ENCODE measurements around the gene TMEM150A. TPM values are rescaled to one million over a fixed set of nuclear protein-coding genes. Genes with fewer than 3 reads are reported as not detected.
A peak's percentile ranks its signal among the peaks of the same experiment; 100 is the strongest.

TMEM150A gene
- total and polyA plus RNA-seq, 2 of the 13 experiments (the other 11 are each of a cell fraction or from before 2014, with no cell fraction given), result 30.1 to 70.4 TPM

GRCh38 chr2:85584354-85584856 lies 18.1 kb downstream of the TMEM150A start, which contains the start of gene VAMP5 (continued):
- no peak for TF ChIP-seq CSRNP2 (CRISPR knock-in tag; conservative IDR thresholded peaks at IDR 0.05; ENCODE audit: low read depth)
- TF ChIP-seq DMTF1 (CRISPR knock-in tag; IDR thresholded peaks at IDR 0.05), result no peak
- peak; percentile 95 for TF ChIP-seq AKAP8 (CRISPR knock-in tag; IDR thresholded peaks at IDR 0.05)
- peak; percentile 89 for TF ChIP-seq MXD3 (CRISPR knock-in tag; IDR thresholded peaks at IDR 0.05)
- TF ChIP-seq ZNF180 (CRISPR knock-in tag; IDR thresholded peaks at IDR 0.05; ENCODE audit: borderline replicate concordance, low read depth), result no peak
- TF ChIP-seq MATR3 (CRISPR knock-in tag; IDR thresholded peaks at IDR 0.05), result no peak
- TF ChIP-seq HIC2 (CRISPR knock-in tag; IDR thresholded peaks at IDR 0.05; ENCODE audit: low read depth), result no peak; the same call in 1 of the 2 replicates
- no peak for TF ChIP-seq SNRNP70 (IDR thresholded peaks at IDR 0.05; ENCODE audit: low read depth, low read length)
- peak; percentile 92; the same call in 1 of the 2 replicates for TF ChIP-seq ZNF800 (CRISPR knock-in tag; IDR thresholded peaks at IDR 0.05)
- no peak for TF ChIP-seq MYNN (CRISPR knock-in tag; IDR thresholded peaks at IDR 0.05; ENCODE audit: low read depth)
- no peak for TF ChIP-seq ZFP82 (CRISPR knock-in tag; IDR thresholded peaks at IDR 0.05; ENCODE audit: borderline replicate concordance)
- no peak for TF ChIP-seq ZNF567 (CRISPR knock-in tag; IDR thresholded peaks at IDR 0.05; ENCODE audit: borderline replicate concordance)
- TF ChIP-seq CAMTA2 (CRISPR knock-in tag; IDR thresholded peaks at IDR 0.05; ENCODE audit: borderline replicate concordance), result peak; percentile 97
- TF ChIP-seq ZNF746 (CRISPR knock-in tag; IDR thresholded peaks at IDR 0.05), result peak; percentile 100
- TF ChIP-seq ZFY (CRISPR knock-in tag; IDR thresholded peaks at IDR 0.05), result peak; percentile 93
- no peak for TF ChIP-seq ZNF530 (CRISPR knock-in tag; IDR thresholded peaks at IDR 0.05; ENCODE audit: low read depth)
- TF ChIP-seq ZNF317 (CRISPR knock-in tag; IDR thresholded peaks at IDR 0.05), result peak; percentile 50; the same call in 1 of the 2 replicates
- TF ChIP-seq ISX (CRISPR knock-in tag; conservative IDR thresholded peaks at IDR 0.05), result peak; percentile 85
- TF ChIP-seq SP140L (CRISPR knock-in tag; IDR thresholded peaks at IDR 0.05; ENCODE audit: borderline replicate concordance), result peak; percentile 76; the same call in 1 of the 2 replicates
- TF ChIP-seq ZBTB44 (CRISPR knock-in tag; IDR thresholded peaks at IDR 0.05), result no peak
- TF ChIP-seq ZNF720 (CRISPR knock-in tag; IDR thresholded peaks at IDR 0.05), result no peak
